ENCODE measurements around the gene TIMM29.

The TIMM29 gene

DNA sequence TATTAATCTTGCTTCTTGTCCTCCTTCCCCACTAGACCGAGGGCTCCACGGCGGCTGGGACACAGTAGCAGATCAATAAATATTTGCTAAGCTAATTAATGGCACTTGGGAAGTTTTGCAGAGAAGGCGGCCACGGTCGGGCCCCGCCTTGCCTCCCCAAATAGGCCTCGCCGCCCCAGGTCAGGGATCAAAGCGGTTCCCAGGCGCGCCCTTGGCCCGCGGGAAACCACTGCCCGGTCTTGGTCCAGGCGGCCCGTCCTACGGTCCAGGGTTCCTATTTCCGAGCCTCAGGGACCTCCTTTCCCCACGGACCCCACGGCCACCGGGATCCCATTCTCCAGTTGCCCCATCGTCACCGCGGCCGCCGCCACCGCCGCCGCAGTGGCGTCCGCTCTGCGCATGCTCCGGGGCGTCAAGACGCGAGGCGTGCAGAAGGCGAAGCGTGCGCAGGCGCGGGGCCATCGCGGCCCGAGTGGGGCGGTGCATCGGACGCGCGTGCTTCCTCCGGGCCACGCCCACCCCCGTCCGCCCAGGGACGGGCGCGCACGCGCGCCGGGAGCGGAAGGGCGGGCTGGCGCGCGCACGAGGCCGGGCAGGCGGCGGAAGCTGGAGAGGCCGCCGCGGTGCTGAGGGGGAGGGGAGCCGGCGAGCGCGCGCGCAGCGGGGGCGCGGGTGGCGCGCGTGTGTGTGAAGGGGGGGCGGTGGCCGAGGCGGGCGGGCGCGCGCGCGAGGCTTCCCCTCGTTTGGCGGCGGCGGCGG, 31.9 kb downstream of the TIMM29 start, which contains the start of gene SMARCA4:
TSS of gene SMARCA4 (plus strand) at position 717 of the 759 bp plus-strand sequence. CDS start 23,122 bp downstream, outside the sequence.
- peak within 1 kb of the TSS; percentile 92 for H3K27ac ChIP-seq
- peaks cover 16 to 19% of the 10 kb centered on the region in 2 experiments for H3K4me1 ChIP-seq (ENCODE audit: control insufficient read depth in 1 of 2, insufficient read depth in 1 of 2, low read depth in 1 of 2, low read length in 1 of 2)
- no peaks in the 10 kb centered on the region for H3K27me3 ChIP-seq
- peak within 1 kb of the TSS; percentile 86 to 88 for H3K4me3 ChIP-seq (ENCODE audit: low read depth in 1 of 2, low read length in 1 of 2)
- H3K9me3 ChIP-seq, result no peaks in the 10 kb centered on the region
- no peaks in the 10 kb centered on the region for H3K36me3 ChIP-seq
- TF ChIP-seq, protein P1, sequence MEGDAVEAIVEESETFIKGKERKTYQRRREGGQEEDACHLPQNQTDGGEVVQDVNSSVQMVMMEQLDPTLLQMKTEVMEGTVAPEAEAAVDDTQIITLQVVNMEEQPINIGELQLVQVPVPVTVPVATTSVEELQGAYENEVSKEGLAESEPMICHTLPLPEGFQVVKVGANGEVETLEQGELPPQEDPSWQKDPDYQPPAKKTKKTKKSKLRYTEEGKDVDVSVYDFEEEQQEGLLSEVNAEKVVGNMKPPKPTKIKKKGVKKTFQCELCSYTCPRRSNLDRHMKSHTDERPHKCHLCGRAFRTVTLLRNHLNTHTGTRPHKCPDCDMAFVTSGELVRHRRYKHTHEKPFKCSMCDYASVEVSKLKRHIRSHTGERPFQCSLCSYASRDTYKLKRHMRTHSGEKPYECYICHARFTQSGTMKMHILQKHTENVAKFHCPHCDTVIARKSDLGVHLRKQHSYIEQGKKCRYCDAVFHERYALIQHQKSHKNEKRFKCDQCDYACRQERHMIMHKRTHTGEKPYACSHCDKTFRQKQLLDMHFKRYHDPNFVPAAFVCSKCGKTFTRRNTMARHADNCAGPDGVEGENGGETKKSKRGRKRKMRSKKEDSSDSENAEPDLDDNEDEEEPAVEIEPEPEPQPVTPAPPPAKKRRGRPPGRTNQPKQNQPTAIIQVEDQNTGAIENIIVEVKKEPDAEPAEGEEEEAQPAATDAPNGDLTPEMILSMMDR (IDR thresholded peaks at IDR 0.05), result peak; percentile 37

DNA sequence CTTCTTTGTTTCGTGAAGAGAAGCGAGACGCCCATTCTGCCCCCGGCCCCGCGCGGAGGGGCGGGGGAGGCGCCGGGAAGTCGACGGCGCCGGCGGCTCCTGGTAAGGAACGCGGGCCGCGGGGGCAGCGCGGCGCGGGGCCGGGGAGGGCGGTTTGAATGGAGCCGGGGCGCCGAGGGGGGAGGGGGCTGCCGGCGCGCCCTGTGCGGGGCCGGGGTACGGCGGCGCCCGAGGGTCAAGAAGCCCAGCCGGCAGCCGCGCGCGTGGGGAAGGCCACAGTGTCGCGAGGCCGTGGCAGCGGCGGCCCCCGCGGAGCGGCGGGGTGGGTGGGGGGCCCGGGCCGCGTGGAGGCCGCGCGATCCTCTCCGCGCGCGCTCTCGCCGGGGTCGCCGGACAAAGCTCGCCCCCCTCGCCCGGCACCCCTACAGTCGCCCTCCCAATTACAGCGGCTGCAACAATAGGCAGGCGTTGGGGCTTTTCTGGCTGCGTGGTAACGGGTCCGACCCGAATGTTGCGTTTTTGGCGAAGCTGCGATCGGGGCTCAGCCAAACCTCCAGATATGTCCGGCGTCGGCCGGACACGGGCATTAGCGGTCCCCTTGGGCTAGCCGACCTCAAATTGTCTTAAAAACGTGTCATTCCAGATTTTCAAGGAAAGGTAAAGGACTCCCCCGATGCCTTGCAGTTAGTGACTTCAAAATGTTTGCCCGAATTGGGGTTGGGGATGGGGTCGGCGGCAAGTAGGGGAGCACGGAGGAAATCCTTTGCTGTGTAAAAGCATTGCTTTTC, 32.7 kb downstream of the TIMM29 start:
- Histone ChIP-seq H3K27me3 (no peaks in the 10 kb centered on the region), H3K4me1 (ENCODE audit: control insufficient read depth in 1 of 2, insufficient read depth in 1 of 2, low read depth in 1 of 2, low read length in 1 of 2) (peaks cover 16 to 19% of the 10 kb centered on the region in 2 experiments), H3K36me3 (no peaks in the 10 kb centered on the region), H3K4me3 (ENCODE audit: low read depth in 1 of 2, low read length in 1 of 2) (peak overlapping the region; percentile 72 to 88), H3K9me3 (no peaks in the 10 kb centered on the region), H3K27ac (peak overlapping the region; percentile 92)
- TF ChIP-seq, protein P1 (IDR thresholded peaks at IDR 0.05), result no peak

DNA sequence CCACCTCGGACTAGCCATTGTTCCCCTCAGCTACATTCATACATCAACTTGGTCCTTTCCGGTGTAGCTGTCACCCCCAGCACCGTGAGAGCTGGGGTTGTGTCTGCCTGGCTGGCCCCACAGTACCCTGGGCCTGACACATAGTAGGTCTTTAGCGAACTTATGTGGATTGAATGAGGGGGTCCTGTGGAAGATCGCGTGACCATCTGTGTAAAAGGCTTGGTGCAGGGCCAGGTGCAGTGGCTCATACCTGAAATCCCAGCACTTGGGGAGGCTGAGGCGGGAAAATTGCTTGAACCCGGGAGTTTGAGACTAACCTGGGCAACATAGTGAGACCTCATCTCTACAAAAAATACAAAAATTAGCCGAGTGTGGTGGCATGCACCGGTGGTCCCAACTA, 34.3 kb downstream of the TIMM29 start:
- TF ChIP-seq, protein P1 (IDR thresholded peaks at IDR 0.05), result no peak
- Histone ChIP-seq H3K27me3 (no peaks in the 10 kb centered on the region), H3K4me1 (ENCODE audit: control insufficient read depth in 1 of 2, insufficient read depth in 1 of 2, low read depth in 1 of 2, low read length in 1 of 2) (peaks cover 16 to 19% of the 10 kb centered on the region in 2 experiments), H3K9me3 (no peaks in the 10 kb centered on the region), H3K4me3 (ENCODE audit: low read depth in 1 of 2, low read length in 1 of 2) (no peak overlapping the region), H3K36me3 (no peaks in the 10 kb centered on the region), H3K27ac (no peak overlapping the region)

DNA sequence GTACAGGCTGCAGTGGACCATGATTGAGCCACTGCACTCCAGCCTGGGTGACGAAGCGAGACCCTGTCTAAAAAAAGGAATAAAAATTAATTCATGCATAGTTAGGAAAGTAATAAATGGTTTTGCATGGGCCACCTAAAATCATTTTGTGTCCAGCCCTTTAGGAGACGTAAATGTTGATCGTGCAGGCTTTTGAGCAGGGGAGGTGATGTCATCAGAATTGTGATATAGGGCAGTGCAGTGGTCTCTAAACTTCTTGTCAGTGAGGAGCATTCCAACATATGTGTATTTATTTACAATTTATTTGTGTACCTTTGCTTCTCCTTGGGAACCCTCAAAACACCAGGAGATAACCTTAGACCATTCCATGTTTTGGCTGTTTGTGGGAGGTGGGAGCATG, 35.3 kb downstream of the TIMM29 start:
- H3K27ac ChIP-seq, result no peak overlapping the region
- H3K4me1 ChIP-seq (ENCODE audit: control insufficient read depth in 1 of 2, insufficient read depth in 1 of 2, low read depth in 1 of 2, low read length in 1 of 2), result peaks cover 16 to 19% of the 10 kb centered on the region in 2 experiments
- no peaks in the 10 kb centered on the region for H3K27me3 ChIP-seq
- no peak overlapping the region for H3K4me3 ChIP-seq (ENCODE audit: low read depth in 1 of 2, low read length in 1 of 2)
- TF ChIP-seq, protein P1 (IDR thresholded peaks at IDR 0.05), result no peak
- H3K36me3 ChIP-seq, result no peaks in the 10 kb centered on the region
- no peaks in the 10 kb centered on the region for H3K9me3 ChIP-seq

DNA sequence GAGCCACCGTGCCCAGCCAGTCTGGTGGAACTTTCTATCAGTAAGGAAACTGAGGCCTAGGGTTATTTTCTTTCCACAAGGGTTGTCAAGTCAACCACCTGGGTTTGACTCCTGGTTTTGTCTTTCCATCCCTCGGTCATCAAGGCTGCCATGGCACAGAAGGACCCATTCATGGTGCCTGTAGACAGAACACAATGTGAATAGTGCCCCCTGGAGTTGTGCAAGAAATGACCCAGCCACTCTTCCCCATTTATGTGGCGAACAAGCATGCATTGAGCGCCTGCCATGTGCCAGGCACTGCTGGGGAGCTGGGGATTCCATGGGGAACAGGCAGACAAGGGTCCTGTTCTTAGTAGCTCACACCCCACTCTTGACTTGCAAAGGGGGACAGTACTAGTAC, 36.3 kb downstream of the TIMM29 start:
- H3K4me3 ChIP-seq (ENCODE audit: low read depth in 1 of 2, low read length in 1 of 2), result no peak overlapping the region
- TF ChIP-seq, protein P1 (IDR thresholded peaks at IDR 0.05), result no peak
- no peaks in the 10 kb centered on the region for H3K36me3 ChIP-seq
- no peaks in the 10 kb centered on the region for H3K9me3 ChIP-seq
- H3K27ac ChIP-seq, result no peak overlapping the region
- H3K4me1 ChIP-seq (ENCODE audit: control insufficient read depth in 1 of 2, insufficient read depth in 1 of 2, low read depth in 1 of 2, low read length in 1 of 2), result peaks cover 13 to 15% of the 10 kb centered on the region in 2 experiments
- H3K27me3 ChIP-seq, result no peaks in the 10 kb centered on the region
